KMS-11 (cell line): ENCODE results near the gene CNTNAP5.

ENCODE experiments used
- H2AFZ ChIP-seq: fragments of 200-600 bp; sonication (generic); 2 replicates; pipeline ENCODE4 v1.6.1; 2016; ENCODE audit warnings: antibody characterized with exemption, mixed run types, low read depth
- H3K27ac ChIP-seq: fragments of 200-600 bp; sonication (generic); 2 replicates; pipeline ENCODE4 v1.6.1; 2016; ENCODE audit warnings: mild to moderate bottlenecking, mixed run types
- H3K27me3 ChIP-seq: fragments of 200-600 bp; sonication (generic); 2 replicates; pipeline ENCODE4 v1.6.1; 2017; ENCODE audit warnings: mild to moderate bottlenecking, low read depth, mixed run types, moderate library complexity; ENCODE audit not compliant: insufficient read depth
- H3K36me3 ChIP-seq: fragments of 200-600 bp; sonication (generic); 2 replicates; pipeline ENCODE4 v1.6.1; 2017; ENCODE audit warnings: mild to moderate bottlenecking, mixed run types; ENCODE audit not compliant: insufficient read depth
- H3K4me1 ChIP-seq: fragments of 200-600 bp; sonication (generic); 2 replicates; pipeline ENCODE4 v1.6.1; 2016; ENCODE audit warnings: mild to moderate bottlenecking, low read depth, mixed run types; ENCODE audit not compliant: poor library complexity, severe bottlenecking
- H3K4me2 ChIP-seq: fragments of 200-600 bp; sonication (generic); 2 replicates; pipeline ENCODE4 v1.7.0; 2016; ENCODE audit warnings: mild to moderate bottlenecking, mixed run types
- H3K4me3 ChIP-seq: fragments of 200-600 bp; sonication (generic); IDR thresholded peaks from 2 replicates; pipeline ENCODE4 v1.6.1; 2017; ENCODE audit warnings: low read depth, low read length, mixed read lengths; ENCODE audit not compliant: insufficient read depth
- H3K79me2 ChIP-seq: fragments of 200-600 bp; sonication (generic); 2 replicates; pipeline ENCODE4 v1.6.1; 2016; ENCODE audit warnings: low read depth, mixed run types; ENCODE audit not compliant: insufficient read depth
- H3K9ac ChIP-seq: fragments of 200-600 bp; sonication (generic); 2 replicates; pipeline ENCODE4 v1.6.1; 2016; ENCODE audit warnings: mild to moderate bottlenecking, mixed run types
- H4K20me1 ChIP-seq: fragments of 200-600 bp; sonication (generic); 2 replicates; pipeline ENCODE4 v1.6.1; 2016; ENCODE audit warnings: mild to moderate bottlenecking, mixed run types; ENCODE audit not compliant: insufficient read depth
- CTCF ChIP-seq: fragments of 200-600 bp; sonication (generic); conservative IDR thresholded peaks from 2 replicates; pipeline ENCODE4 v1.6.1; 2017; ENCODE audit warnings: low read depth, mild to moderate bottlenecking, antibody characterized with exemption, low read length, moderate library complexity, mixed read lengths

Gene CNTNAP5

GRCh38 chr2:124180635-124181034 lies 155.5 kb downstream of the CNTNAP5 start:
- TF ChIP-seq CTCF = no peak
- H3K4me3 ChIP-seq = no peak overlapping the region
- no peaks in the 10 kb centered on the region for H3K27me3 ChIP-seq
- no peak overlapping the region for H3K4me2 ChIP-seq
- no peaks in the 10 kb centered on the region for H3K79me2 ChIP-seq
- H2AFZ ChIP-seq = no peak overlapping the region
- H4K20me1 ChIP-seq = no peaks in the 10 kb centered on the region
- no peak overlapping the region for H3K27ac ChIP-seq
- H3K36me3 ChIP-seq = no peaks in the 10 kb centered on the region
- no peak overlapping the region for H3K9ac ChIP-seq
- H3K4me1 ChIP-seq = no peaks in the 10 kb centered on the region

- H3K4me3 ChIP-seq = no peak overlapping the region
- H3K4me2 ChIP-seq = no peak overlapping the region
- no peaks in the 10 kb centered on the region for H4K20me1 ChIP-seq
- no peaks in the 10 kb centered on the region for H3K27me3 ChIP-seq
- no peaks in the 10 kb centered on the region for H3K4me1 ChIP-seq
- no peak overlapping the region for H3K9ac ChIP-seq
- no peak overlapping the region for H2AFZ ChIP-seq
- no peak overlapping the region for H3K27ac ChIP-seq
- no peaks in the 10 kb centered on the region for H3K36me3 ChIP-seq
- TF ChIP-seq CTCF = no peak
- H3K79me2 ChIP-seq = no peaks in the 10 kb centered on the region
These were observed 161.7 kb downstream of the CNTNAP5 start for GRCh38 chr2:124186801-124187200.

GRCh38 chr2:124187948-124188347 lies 162.9 kb downstream of the CNTNAP5 start:
- H3K9ac ChIP-seq = no peak overlapping the region

DNA sequence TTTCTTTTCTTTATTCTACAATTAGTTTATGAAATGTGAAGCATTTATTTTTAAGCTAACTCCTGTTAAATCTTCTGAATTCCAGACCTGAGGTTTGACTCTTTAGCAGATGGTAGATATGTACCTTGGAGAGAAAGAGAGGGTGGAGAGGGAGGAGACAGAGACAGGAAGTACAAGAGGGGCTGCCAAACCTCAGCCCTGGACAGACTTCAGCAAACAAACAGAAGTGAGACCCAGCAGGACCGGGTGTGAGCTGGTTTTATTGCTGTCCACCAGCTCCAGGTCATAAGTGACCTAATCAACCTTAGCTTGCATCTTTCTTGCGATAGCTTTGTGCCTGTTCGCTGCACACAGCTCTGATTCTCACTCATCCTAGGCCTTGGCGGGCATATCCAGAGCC lies 168.6 kb downstream of the CNTNAP5 start:
- no peak for TF ChIP-seq CTCF
- Histone ChIP-seq H3K9ac (no peak overlapping the region), H3K36me3 (no peaks in the 10 kb centered on the region), H3K79me2 (no peaks in the 10 kb centered on the region), H3K27me3 (no peaks in the 10 kb centered on the region), H2AFZ (no peak overlapping the region), H4K20me1 (no peaks in the 10 kb centered on the region), H3K4me1 (no peaks in the 10 kb centered on the region), H3K27ac (no peak overlapping the region), H3K4me2 (no peak overlapping the region), H3K4me3 (no peak overlapping the region)

More at GRCh38 chr2:124187948-124188347, 162.9 kb downstream of the CNTNAP5 start:
- Histone ChIP-seq H4K20me1 (no peaks in the 10 kb centered on the region), H3K4me3 (no peak overlapping the region), H3K4me1 (no peaks in the 10 kb centered on the region), H3K4me2 (no peak overlapping the region), H3K36me3 (no peaks in the 10 kb centered on the region), H3K27ac (no peak overlapping the region), H3K27me3 (no peaks in the 10 kb centered on the region), H2AFZ (no peak overlapping the region), H3K79me2 (no peaks in the 10 kb centered on the region)
- TF ChIP-seq CTCF = no peak
